Dendritic cell treated with granulocyte-macrophage colony-stimulating factor and Interleukin-4, amounts not matched to agents 40 ng/mL and 50 ng/mL, for 4 days (primary cell): ENCODE results near the gene DCTN5.

Experiments
- H3K27ac Mint-ChIP-seq: one replicate; pipeline ENCODE4 v1.8.0; 2022; ENCODE audit warnings: mild to moderate bottlenecking, mixed read lengths
- H3K27me3 Mint-ChIP-seq: one replicate; pipeline ENCODE4 v1.8.0; 2022; ENCODE audit warnings: mild to moderate bottlenecking, mixed read lengths
- H3K36me3 Mint-ChIP-seq: one replicate; pipeline ENCODE4 v1.8.0; 2022; ENCODE audit warnings: low read depth, mixed read lengths
- H3K4me1 Mint-ChIP-seq: one replicate; pipeline ENCODE4 v1.8.0; 2022; ENCODE audit warnings: low read depth, mixed read lengths
- H3K4me3 Mint-ChIP-seq: one replicate; pipeline ENCODE4 v1.8.0; 2022; ENCODE audit warnings: mild to moderate bottlenecking, moderate library complexity, mixed read lengths
- H3K9me3 Mint-ChIP-seq: one replicate; pipeline ENCODE4 v1.8.0; 2022; ENCODE audit warnings: mixed read lengths
- intact Hi-C: fragments of 100-400 bp; cut with micrococcal nuclease; formaldehyde crosslinking; loops from one replicate; pipeline ENCODE4 v1.15.0; 2022

Gene DCTN5

GRCh38 chr16:23692190-23692837 lies 51.0 kb downstream of the DCTN5 start:
- Mint-ChIP-seq H3K9me3 (no peaks in the 10 kb centered on the region), H3K4me3 (no peak overlapping the region), H3K36me3 (peaks cover 42% of the 10 kb centered on the region), H3K27me3 (peaks cover 7% of the 10 kb centered on the region), H3K4me1 (peaks cover 9% of the 10 kb centered on the region), H3K27ac (no peak overlapping the region)
- intact Hi-C loops = no loop called here

- Mint-ChIP-seq H3K9me3 (no peaks in the 10 kb centered on the region), H3K36me3 (peaks cover 22% of the 10 kb centered on the region), H3K4me1 (peaks cover 9% of the 10 kb centered on the region), H3K4me3 (no peak overlapping the region), H3K27me3 (peaks cover 7% of the 10 kb centered on the region), H3K27ac (no peak overlapping the region)
- intact Hi-C loops = no loop called here
Observed at GRCh38 chr16:23694265-23694643, 53.0 kb downstream of the DCTN5 start.

GRCh38 chr16:23694644-23695373 lies 53.5 kb downstream of the DCTN5 start:
- H3K27me3 Mint-ChIP-seq = peaks cover 7% of the 10 kb centered on the region
- peaks cover 17% of the 10 kb centered on the region for H3K36me3 Mint-ChIP-seq
- intact Hi-C loops = no loop called here
- peaks cover 9% of the 10 kb centered on the region for H3K4me1 Mint-ChIP-seq
- peak overlapping the region; percentile 42 for H3K4me3 Mint-ChIP-seq
- H3K27ac Mint-ChIP-seq = no peak overlapping the region
- H3K9me3 Mint-ChIP-seq = no peaks in the 10 kb centered on the region

- intact Hi-C loops = no loop called here
- H3K27me3 Mint-ChIP-seq = peaks cover 11% of the 10 kb centered on the region
- peaks cover 7% of the 10 kb centered on the region for H3K36me3 Mint-ChIP-seq
- H3K27ac Mint-ChIP-seq = no peak overlapping the region
- no peak overlapping the region for H3K4me3 Mint-ChIP-seq
- no peaks in the 10 kb centered on the region for H3K9me3 Mint-ChIP-seq
- peaks cover 9% of the 10 kb centered on the region for H3K4me1 Mint-ChIP-seq
Observed at GRCh38 chr16:23695756-23696155, 54.5 kb downstream of the DCTN5 start.

GRCh38 chr16:23699100-23699499 lies 57.8 kb downstream of the DCTN5 start:
- H3K36me3 Mint-ChIP-seq = no peaks in the 10 kb centered on the region
- no peak overlapping the region for H3K4me3 Mint-ChIP-seq
- H3K27ac Mint-ChIP-seq = no peak overlapping the region
- peaks cover 17% of the 10 kb centered on the region for H3K27me3 Mint-ChIP-seq
- intact Hi-C loops = no loop called here
- peaks cover 9% of the 10 kb centered on the region for H3K4me1 Mint-ChIP-seq
- H3K9me3 Mint-ChIP-seq = peaks cover 9% of the 10 kb centered on the region

GRCh38 chr16:23700093-23700492 lies 58.8 kb downstream of the DCTN5 start:
- Mint-ChIP-seq H3K36me3 (no peaks in the 10 kb centered on the region), H3K4me3 (no peak overlapping the region), H3K27ac (no peak overlapping the region), H3K4me1 (peaks cover 2% of the 10 kb centered on the region), H3K9me3 (peaks cover 9% of the 10 kb centered on the region), H3K27me3 (peaks cover 13% of the 10 kb centered on the region)
- intact Hi-C loops = no loop called here

GRCh38 chr16:23700509-23700908 lies 59.2 kb downstream of the DCTN5 start:
- no peaks in the 10 kb centered on the region for H3K36me3 Mint-ChIP-seq
- no peak overlapping the region for H3K27ac Mint-ChIP-seq
- H3K27me3 Mint-ChIP-seq = peaks cover 12% of the 10 kb centered on the region
- no peaks in the 10 kb centered on the region for H3K4me1 Mint-ChIP-seq
- peaks cover 9% of the 10 kb centered on the region for H3K9me3 Mint-ChIP-seq
- intact Hi-C loops = no loop called here
- H3K4me3 Mint-ChIP-seq = no peak overlapping the region

- peaks cover 9% of the 10 kb centered on the region for H3K9me3 Mint-ChIP-seq
Observed at GRCh38 chr16:23701045-23701444, 59.8 kb downstream of the DCTN5 start.

GRCh38 chr16:23702951-23703350 lies 61.7 kb downstream of the DCTN5 start:
- Mint-ChIP-seq H3K27ac (no peak overlapping the region), H3K27me3 (peaks cover 15% of the 10 kb centered on the region), H3K36me3 (no peaks in the 10 kb centered on the region), H3K9me3 (peaks cover 9% of the 10 kb centered on the region), H3K4me1 (no peaks in the 10 kb centered on the region), H3K4me3 (no peak overlapping the region)
- intact Hi-C loops = no loop called here

More at GRCh38 chr16:23701045-23701444, 59.8 kb downstream of the DCTN5 start:
- no peaks in the 10 kb centered on the region for H3K4me1 Mint-ChIP-seq
- H3K27ac Mint-ChIP-seq = no peak overlapping the region
- H3K4me3 Mint-ChIP-seq = no peak overlapping the region
- H3K36me3 Mint-ChIP-seq = no peaks in the 10 kb centered on the region
- peaks cover 13% of the 10 kb centered on the region for H3K27me3 Mint-ChIP-seq
- intact Hi-C loops = no loop called here

GRCh38 chr16:23704772-23705516 lies 63.7 kb downstream of the DCTN5 start:
- intact Hi-C loops = no loop called here
- peaks cover 23% of the 10 kb centered on the region for H3K9me3 Mint-ChIP-seq
- H3K4me1 Mint-ChIP-seq = no peaks in the 10 kb centered on the region
- H3K27me3 Mint-ChIP-seq = peaks cover 18% of the 10 kb centered on the region
- no peak overlapping the region for H3K27ac Mint-ChIP-seq
- H3K4me3 Mint-ChIP-seq = no peak overlapping the region
- H3K36me3 Mint-ChIP-seq = no peaks in the 10 kb centered on the region

- H3K27ac Mint-ChIP-seq = no peak overlapping the region
- peaks cover 26% of the 10 kb centered on the region for H3K9me3 Mint-ChIP-seq
- no peaks in the 10 kb centered on the region for H3K36me3 Mint-ChIP-seq
- intact Hi-C loops = no loop called here
- H3K4me1 Mint-ChIP-seq = no peaks in the 10 kb centered on the region
- peaks cover 20% of the 10 kb centered on the region for H3K27me3 Mint-ChIP-seq
- no peak overlapping the region for H3K4me3 Mint-ChIP-seq
Observed at GRCh38 chr16:23705517-23705902, 64.2 kb downstream of the DCTN5 start.

- Mint-ChIP-seq H3K9me3 (peaks cover 26% of the 10 kb centered on the region), H3K4me1 (no peaks in the 10 kb centered on the region), H3K27me3 (peaks cover 27% of the 10 kb centered on the region), H3K27ac (no peak overlapping the region), H3K4me3 (no peak overlapping the region), H3K36me3 (no peaks in the 10 kb centered on the region)
- intact Hi-C loops = no loop called here
Observed at GRCh38 chr16:23706439-23706838, 65.2 kb downstream of the DCTN5 start.

GRCh38 chr16:23709536-23709935 lies 68.3 kb downstream of the DCTN5 start:
- Mint-ChIP-seq H3K9me3 (peaks cover 17% of the 10 kb centered on the region), H3K4me1 (no peaks in the 10 kb centered on the region), H3K27ac (no peak overlapping the region), H3K27me3 (peaks cover 46% of the 10 kb centered on the region), H3K36me3 (no peaks in the 10 kb centered on the region), H3K4me3 (no peak overlapping the region)
- intact Hi-C loops = no loop called here

- H3K9me3 Mint-ChIP-seq = peaks cover 17% of the 10 kb centered on the region
- H3K4me3 Mint-ChIP-seq = no peak overlapping the region
- no peaks in the 10 kb centered on the region for H3K36me3 Mint-ChIP-seq
- no peaks in the 10 kb centered on the region for H3K4me1 Mint-ChIP-seq
- intact Hi-C loops = no loop called here
- peaks cover 49% of the 10 kb centered on the region for H3K27me3 Mint-ChIP-seq
- no peak overlapping the region for H3K27ac Mint-ChIP-seq
Observed at GRCh38 chr16:23710008-23710407, 68.7 kb downstream of the DCTN5 start.
